HG02970 (cell line): ENCODE measurements around the gene FBXL14.

Experiments used
- ATAC-seq: cut with Tn5 transposase; IDR thresholded peaks from one replicate; pipeline ENCODE4 v1.9.1; 2021; ENCODE audit warnings: mild to moderate bottlenecking, moderate library complexity, moderate number of reproducible peaks; ENCODE audit not compliant: unreplicated experiment, low FRiP score

FBXL14 gene

DNA sequence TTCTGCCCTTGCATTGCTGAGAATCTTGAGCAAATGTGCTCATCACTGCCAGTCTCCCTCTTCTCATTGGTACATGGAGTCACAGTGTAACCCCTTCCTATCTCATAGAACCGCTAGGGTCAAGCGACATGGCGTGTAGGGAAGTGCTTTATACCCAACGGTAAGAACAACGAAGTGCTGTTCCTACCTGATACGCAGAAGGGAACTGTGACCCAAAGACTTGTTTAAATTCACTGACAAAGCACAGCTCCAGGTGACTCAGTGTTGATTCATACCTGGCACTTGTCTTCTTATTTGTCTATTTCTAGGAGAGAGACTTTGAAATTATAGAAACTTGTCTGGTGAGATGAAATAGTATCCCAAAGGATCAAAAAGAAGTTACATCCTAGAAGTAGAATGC lies 53.7 kb downstream of the FBXL14 start:
- no peak for ATAC-seq

DNA sequence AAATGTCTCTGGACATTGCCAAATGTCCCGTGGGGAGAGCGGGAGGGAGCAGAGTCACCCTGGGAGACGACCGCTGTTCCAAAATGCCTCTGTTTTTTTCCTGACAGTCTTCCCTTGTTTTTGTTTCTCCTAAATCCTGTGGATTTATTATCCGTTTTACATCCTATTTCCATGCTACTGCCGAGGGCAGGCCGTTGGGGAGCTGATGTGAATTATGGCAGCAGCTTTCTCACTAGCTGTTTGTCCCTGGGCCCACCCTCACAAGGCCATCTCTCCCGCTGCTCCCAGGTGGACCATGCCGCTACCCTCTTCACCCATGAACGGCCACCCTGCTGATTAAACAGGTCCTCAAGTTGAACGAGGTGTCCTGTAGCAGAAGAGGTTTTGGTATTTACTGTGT lies 55.2 kb downstream of the FBXL14 start:
- ATAC-seq: no peak

DNA sequence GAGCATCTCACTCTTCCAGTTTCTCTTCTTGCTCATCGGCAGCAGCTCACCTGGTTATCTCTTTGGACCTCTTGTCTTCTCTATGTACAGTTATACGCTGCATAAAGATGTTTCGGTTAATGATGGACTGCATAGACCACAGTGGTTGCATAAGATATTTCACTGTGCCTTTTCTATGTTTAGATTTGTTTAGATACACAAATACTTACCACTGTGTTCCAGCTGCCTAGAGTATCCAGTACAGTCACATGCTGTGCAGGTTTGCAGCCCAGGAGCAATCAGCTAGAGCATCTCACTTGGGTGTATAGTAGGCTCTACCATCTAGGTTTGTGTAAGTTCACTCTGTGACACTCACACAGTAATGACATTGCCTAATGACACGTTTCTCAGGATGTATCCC lies 57.6 kb downstream of the FBXL14 start:
- no peak for ATAC-seq

DNA sequence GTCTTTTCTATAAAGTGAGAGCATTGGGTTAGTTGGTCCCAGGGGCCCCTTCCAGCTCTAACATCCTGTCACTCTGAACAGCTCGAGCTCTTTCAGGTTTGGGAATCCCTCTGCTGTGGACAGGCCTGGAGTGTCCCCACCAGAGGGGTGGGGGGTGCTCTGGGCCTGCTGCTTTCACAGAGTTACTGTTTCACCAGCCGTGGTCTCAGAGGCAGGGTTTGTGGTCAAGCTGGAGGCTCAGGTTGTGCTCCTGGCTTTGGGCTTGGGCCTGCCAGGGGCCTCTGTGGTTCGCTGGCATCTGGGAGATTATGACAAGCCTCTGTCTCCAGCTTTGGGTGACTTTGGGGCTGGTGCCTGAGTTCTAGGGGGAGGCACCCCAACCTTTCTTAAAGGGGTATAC lies 59.6 kb downstream of the FBXL14 start:
- no peak for ATAC-seq

DNA sequence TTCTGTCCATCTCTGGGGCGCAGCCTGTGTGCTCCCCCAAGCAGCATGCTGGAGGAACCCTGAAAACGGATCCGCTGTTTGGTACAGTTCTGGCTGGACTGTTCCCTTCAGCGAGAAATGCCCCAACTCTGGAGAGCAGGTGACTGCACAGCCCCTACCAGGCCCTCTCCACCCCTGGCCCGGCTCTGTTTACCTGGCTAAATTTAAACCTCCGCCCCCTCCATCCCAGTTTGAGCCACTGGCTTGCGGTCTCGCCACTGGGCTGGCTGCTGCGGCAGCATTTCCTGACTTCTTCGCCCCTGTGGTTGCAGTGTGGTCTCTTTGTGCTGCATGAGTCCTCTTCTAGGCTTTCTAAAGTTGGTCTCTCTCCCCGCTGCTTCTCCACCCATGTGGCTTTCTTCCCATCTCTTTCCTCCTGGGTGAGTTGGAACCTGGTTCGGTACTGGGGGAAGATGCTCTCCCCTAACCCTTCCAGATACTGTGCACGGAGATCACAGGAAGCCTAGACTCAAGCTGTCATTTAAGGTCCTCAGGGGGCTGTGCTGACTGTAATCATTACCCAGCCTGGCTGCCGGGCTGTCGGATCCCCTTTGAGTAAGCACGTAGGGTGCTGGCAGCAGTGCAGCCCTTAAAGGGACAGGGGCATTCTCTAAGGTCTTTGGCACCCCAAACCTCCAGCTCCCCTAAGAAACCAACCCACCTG lies 60.6 kb downstream of the FBXL14 start:
- ATAC-seq: peak; percentile 44

DNA sequence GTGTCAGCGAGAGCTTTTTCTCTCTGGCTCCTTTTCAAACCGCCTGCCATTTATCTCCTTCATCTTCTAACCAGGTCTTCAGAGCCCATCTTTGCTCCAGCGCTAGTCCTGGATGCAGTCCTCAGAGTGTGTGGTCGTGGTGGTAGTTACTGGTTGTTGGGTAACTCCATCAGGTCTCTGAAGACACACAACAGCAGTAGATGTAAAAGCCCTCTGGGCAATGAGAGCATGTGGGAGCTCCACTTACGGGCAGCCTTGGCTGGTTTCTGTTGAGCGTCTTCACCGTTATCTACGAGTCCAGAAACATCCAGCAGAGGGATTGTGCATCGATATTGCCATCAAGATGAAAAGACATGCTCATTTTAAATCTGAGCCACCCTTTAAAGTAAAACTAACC lies 61.2 kb downstream of the FBXL14 start:
- ATAC-seq: peak; percentile 19

DNA sequence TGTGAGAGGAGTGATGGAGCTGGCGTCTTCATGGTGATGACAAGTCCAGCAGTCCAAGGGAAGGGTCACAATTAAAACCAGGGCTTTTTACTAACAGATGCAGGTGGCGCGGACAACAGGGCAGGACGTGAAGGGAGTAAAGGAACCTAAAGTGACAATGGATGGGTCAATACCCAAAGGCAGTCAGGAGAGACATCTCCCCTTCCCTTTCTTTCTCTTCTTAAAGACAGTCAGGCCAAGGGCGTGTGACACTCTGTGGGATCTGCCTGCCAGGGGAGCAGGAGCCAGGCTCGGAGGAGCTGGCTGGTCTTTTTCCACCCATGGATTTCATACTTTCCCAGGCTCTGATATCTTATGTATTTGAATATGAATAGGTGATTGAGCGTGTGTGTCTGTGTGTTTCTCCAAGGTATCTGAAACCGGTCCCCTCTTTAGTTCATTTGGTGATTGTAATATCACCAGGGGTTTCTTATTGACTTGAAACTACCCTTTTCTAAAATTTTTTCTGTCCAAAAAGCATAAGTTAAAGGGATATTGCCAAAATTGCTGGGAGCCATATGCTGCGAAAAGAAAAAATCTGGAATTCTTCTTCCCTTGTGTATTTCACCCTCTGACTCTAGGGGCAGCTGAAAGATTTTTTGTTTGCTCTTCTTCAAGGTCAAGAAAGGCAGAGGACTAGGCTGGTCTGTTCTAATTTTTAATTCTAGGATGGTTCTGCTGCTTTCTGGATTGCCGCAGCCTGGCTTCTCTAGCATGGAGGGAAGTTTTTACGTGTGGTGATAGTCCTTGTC lies 61.8 kb downstream of the FBXL14 start:
- no peak for ATAC-seq

DNA sequence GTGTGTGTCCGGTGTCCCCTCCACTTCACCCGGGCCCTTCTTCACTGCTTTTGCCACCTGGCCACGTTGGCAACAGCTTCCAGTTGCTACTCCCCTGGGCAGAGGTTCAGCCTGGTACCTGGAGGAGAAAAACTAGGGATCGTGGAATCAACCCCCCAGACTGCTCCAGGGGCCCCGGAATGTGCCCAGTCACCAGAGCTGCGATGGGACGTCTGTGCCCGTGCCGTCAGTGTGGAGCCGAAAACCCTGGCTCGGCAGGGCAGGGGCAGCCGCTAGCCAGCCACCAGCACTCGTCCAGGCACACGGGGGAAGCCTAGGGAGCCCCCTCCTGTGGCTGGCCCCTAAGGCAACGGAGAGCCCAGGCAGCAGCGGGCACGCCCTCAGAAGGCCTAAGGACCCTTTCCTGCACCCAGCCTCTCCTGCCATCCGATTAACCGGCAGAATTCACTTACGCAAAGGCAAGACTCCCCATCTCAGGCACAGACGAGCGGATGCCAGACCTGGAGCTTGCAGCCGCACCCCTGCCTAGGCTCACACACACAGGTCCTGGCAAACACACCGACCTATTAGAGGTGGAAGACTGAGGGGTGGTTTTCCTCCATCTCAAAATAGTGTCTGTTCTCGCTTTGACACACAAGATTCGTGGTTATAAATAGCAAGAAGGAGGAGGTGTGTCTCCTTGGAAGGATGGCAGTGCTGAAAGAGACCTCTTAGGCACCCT lies 62.6 kb downstream of the FBXL14 start:
- ATAC-seq: no peak

DNA sequence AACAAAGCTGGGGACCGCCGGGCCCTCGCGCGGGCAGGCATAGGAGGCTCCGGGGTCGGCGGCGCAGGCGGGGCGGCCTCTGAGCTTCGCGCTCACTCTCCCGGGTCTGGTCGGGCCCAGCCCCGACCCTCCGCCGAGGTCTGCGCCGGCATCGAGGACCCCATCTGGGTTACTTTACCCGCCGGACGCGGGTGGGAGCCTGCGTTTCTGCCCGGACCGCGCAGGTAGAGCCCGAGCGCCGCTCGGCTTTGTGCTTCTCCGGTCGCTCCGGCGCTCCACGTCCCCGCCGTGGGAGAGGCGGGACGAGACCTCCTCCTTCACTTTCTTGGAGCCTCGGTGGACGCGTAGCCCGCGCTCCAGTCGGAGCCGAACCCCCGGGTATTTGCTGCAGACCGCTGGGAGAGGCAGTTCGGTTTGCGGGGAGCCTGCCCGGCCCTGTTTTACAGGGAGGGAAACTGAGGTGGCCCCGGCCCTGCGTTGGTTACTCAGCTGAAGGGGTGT lies 63.2 kb downstream of the FBXL14 start:
- no peak for ATAC-seq

DNA sequence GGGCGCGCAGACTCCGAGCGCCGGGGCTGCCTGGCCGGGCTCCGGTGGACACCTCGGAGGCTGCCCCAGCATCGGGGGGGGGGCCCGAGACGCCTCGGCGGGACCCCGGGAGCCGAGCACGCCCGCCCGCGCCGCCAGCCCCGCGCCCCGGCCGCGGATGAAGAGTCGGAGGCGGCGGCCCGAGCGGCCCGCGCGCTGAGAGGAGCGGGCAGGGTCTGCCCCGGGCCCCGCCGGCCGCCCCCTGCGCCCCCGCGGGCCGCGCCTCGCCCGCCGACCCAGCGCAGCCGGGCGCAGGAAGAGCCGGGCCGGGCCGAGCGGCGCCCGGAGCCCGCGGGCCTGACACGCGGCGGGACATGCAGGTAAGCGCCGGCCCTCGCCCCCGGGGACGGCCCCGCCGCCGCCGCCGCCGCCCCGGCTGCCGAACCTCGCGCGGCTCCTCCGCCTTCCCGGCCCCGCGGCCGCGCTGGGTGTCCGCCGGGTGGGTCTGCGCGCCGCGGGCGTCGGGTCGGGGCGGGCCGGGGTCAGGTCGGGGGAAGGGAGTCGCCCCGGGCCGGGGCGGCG lies 63.7 kb downstream of the FBXL14 start:
- ATAC-seq: no peak

DNA sequence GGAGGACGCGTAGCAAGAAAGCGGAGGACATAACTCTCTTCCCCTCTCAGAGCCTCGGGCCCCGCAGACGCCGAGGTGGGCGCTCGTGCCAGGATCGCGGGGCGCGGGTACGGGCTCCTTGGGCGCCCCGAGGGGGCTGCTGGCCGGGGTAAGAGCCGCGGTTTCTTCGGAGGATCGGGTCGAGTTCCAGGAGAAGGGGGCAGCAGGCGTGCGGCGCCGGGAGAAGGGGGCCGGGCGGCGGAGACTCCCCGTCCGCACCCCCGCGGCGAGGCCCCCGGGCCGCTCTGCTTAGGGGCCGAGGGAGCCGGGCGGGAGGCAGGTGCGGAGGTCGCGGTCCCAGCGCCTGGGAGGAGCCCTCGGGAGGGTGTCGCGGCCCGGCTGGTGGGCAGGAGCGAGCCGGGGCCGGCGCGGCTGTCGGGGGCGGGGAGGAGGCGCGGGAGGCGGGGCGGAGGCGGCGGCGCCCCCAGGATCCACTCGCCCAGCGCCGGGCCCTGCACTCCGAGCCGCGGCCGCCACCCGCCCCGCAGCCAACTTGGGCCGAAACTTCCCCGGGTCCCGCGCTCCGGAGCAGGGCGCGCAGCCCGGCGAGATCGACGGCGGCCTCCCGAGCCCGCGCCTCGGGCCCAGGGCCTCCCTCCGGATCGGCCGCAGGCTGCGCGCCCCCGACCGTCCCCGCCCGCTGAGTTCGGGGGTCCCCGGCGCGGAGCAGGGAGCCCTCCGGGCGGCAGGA lies 64.4 kb downstream of the FBXL14 start:
- no peak for ATAC-seq

DNA sequence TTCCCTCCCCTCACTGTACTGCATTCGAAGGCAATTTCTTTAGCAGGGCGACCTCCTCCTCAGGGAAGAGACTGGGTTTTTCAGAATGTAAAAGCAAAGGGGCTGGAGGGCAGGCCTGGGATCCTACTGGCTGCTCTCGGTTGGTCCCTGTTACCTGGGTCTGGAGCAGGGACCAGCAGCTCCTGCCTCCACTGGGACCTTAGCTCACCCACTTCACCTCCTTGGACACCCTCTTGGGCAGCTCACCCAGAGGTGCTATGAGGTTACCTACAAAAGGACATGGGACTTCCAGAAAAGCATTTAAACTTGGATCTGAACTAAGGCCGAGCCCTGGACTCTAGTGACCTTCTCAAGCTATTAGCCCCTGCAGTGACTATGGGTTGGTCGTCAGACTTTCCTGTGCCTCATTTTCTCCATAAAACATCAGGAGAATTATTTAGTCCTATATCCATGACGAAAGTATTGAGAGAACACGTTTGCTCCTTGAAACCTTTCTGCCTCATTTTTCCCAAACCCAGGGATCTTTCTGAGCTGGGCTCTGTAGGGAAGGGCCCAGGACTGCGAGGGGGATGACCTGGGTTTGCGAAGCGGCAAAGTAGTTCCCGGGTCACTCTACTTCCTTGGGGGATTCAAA lies 65.0 kb downstream of the FBXL14 start:
- no peak for ATAC-seq

DNA sequence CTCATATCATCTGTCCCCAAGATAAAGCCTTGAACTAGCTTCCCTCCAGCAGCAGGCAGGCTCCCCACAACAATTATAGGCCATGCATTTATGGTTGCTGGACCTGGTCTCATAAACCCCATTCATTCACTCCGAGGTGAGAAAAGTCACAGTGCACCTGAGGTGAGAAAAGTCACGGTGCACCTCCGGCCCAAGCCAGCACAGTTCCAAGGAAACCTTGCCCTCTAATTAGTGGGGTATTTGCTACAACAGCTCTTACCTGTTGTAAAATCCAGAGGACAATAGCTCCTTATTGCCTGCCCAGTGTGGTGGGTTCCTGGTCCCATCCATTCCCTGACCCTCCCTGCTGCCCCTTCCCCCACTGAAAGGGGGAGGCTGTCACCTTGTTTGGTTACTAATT lies 65.6 kb downstream of the FBXL14 start:
- no peak for ATAC-seq

DNA sequence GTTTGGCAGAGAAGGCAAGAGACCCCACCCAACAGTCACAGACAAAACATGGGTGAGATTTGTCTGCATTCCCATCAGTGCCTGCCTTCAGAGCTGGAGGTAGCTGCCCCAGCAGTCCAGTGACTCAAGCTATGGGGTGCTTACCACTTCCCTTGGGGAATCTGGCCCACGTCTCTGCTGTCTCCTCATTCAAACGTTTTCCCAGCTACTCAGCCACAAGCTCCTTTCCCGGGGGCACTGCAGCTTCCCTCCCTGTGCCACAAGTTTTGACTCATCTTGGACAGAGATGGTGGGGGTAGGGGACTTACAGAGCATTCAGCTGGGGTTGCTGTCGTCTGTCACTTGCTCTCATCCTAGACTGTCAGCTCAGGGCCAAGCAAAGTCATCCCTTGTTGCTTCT lies 66.6 kb downstream of the FBXL14 start:
- ATAC-seq: no peak

DNA sequence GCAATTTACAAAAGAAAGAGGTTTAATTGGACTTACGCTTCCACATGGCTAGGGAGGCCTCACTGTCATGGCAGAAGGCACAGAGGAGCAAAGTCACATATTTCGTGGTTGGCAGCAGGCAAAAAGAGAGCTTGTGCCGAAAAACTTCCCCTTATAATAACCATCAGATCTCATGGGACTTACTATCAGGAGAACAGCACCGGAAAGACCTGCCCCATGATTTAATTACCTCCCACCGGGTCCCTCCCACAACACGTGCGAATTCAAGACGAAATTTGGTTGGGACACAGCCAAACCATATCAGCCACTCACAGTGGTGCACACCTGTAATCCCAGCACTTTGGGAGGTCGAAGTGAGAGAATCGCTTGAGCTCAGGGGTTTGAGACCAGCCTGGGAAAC lies 68.5 kb downstream of the FBXL14 start:
- ATAC-seq: no peak

DNA sequence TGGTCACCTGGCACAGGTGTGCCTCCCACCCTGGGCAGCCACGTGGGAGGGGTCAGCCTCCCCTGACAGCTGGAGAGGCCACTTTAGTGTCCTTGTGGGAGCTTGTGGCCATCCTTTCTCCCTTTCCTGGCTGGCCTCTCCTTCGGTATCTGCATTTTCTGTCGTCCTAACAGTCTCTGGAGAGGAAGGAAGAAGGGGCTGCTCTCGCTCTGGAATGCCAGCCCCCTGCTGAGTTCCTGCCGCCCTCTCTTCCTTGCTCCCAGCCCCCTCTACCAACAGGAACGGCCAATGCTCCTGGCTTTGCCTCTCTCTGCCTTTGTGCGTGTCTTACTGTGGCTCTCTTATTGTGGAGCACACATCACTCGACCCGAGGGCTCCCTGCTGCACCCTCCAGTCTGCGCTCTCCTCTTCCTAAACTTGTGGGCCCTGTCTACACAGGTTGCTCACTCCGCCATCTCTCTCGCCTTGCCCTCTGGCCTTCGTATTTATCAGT lies 70.8 kb downstream of the FBXL14 start:
- no peak for ATAC-seq

DNA sequence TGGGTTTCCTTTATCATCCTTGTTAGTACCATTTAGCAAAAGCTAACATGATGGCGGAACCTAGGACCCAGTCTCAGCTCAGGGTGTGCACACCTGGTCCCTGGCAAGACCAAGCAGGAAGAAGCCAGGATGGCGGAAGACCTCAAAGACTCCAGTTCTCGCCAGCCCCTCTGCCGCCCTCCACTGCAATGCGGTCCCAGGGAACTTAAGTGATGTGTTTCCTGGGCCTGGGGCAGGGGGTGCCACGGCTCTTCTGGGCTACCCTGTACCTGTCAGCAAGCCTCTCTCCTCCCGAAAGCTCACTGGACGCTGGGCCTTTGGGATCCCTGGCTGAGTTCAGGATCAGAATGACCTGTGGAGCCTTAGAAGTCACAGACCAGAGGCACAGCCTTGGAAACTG lies 71.3 kb downstream of the FBXL14 start:
- no peak for ATAC-seq

DNA sequence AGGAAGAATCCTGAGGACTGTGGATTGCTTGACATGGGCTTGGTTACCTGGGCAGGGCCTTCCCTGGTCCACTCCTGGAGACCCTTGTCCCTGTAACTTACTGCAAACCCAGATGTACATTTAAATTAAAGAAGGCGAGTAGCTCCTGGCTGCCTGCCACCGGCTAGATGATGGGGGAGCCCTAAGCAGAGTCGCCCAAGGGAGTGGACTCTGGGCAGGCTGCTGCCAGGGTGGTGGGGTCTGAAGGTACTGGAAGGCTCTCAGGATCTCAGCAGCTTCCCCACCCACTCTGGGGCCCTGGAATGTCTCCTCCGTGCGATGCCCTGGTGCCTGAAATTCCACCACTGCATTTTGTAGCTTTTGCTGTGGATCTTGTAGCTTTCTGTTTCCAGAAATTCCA lies 74.7 kb downstream of the FBXL14 start:
- no peak for ATAC-seq

DNA sequence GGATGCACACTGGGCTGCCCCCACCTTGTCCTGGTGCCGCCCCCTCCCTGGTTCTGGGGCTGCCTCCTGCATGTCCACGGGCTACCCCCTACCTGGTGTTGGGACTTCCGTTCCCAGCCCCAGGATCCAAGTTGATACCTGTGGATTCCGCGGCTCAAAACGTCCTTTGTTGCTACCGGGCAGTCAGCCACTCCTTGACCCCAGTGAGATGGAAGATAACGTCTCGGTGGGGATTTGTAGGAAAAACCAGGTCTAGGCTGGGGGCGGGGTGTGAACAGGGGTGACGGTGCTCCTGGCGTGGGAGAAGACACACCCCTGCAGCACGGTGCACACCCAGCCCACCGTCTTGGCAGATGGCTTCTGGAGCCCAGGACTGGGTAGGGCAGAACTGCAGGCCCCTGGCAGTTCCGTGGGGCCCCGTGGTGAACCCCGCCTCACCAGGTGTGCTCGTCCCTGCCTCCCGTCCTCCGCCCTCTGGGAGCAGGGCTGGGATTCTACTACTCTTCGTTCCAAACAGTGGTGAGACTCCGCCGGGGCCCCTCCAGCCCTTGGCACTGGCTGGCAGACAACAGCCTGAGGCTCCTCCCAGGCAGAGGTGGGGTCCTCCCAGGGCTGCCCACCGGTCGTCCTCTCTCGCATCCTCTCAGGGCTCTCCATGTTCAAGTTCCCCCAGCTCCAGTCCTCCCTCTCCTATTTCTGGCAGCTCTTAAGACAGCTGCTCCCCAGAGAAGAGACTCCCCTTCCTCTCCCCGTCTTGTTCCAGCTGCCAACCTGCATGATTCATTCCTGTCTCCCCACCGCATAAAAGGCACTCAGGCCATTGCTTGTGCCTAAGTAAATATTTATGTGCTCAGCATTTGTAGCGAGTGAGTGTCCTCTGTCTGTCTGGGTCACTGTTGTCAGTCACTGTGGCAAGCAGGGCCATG lies 75.5 kb downstream of the FBXL14 start:
- no peak for ATAC-seq
